Karpas-422 (cell line): ENCODE data around the gene TMEM129. TPM values are rescaled to one million over a fixed set of nuclear protein-coding genes. Genes with fewer than 3 reads are reported as not detected.

ENCODE experiments used
- DNase-seq: peaks from one replicate; pipeline ENCODE4 v3.0.0-alpha.2; 2015
- H2AFZ ChIP-seq: fragments of 200-600 bp; sonication (generic); 2 replicates; pipeline ENCODE4 v1.6.1; 2014; ENCODE audit warnings: antibody characterized with exemption, low read length, mixed read lengths
- H3K27ac ChIP-seq: fragments of 200-600 bp; sonication (generic); 2 replicates; pipeline ENCODE4 v1.5.1; 2014; ENCODE audit warnings: mild to moderate bottlenecking, low read length, moderate library complexity
- H3K27me3 ChIP-seq: fragments of 200-600 bp; sonication (generic); 2 replicates; pipeline ENCODE4 v1.6.1; 2014; ENCODE audit warnings: low read length, mixed read lengths
- H3K36me3 ChIP-seq: fragments of 200-600 bp; sonication (generic); 2 replicates; pipeline ENCODE4 v1.6.1; 2014; ENCODE audit warnings: low read length, mixed read lengths; ENCODE audit not compliant: insufficient read depth
- H3K4me1 ChIP-seq: fragments of 200-600 bp; sonication (generic); 2 replicates; pipeline ENCODE4 v1.6.1; 2014; ENCODE audit warnings: mild to moderate bottlenecking, low read length, mixed read lengths
- H3K4me2 ChIP-seq: fragments of 200-600 bp; sonication (generic); 2 replicates; pipeline ENCODE4 v1.6.1; 2014; ENCODE audit warnings: low read length, low read depth, mild to moderate bottlenecking; ENCODE audit not compliant: poor library complexity, severe bottlenecking
- H3K4me3 ChIP-seq: fragments of 200-600 bp; sonication (generic); 2 replicates; pipeline ENCODE4 v1.5.1; 2014; ENCODE audit warnings: mild to moderate bottlenecking, antibody characterized with exemption, low read length, mixed read lengths
- H3K79me2 ChIP-seq: fragments of 200-600 bp; sonication (generic); 2 replicates; pipeline ENCODE4 v1.6.1; 2014; ENCODE audit warnings: mild to moderate bottlenecking, low read length, mixed read lengths
- H3K9ac ChIP-seq: fragments of 200-600 bp; sonication (generic); 2 replicates; pipeline ENCODE4 v1.6.0; 2014; ENCODE audit warnings: low read length
- H3K9me2 ChIP-seq: fragments of 200-600 bp; sonication (generic), shearing (Covaris generic); replicated peaks from 2 replicates; pipeline ENCODE4 v1.6.0; 2014; ENCODE audit warnings: mild to moderate bottlenecking, low read length, moderate library complexity; ENCODE audit not compliant: insufficient read depth
- H3K9me3 ChIP-seq: fragments of 300-700, 200-600 bp; sonication (generic); 2 replicates; pipeline ENCODE4 v1.6.1; 2014; ENCODE audit warnings: low read length, mixed read lengths
- H4K20me1 ChIP-seq: fragments of 200-600 bp; sonication (generic); 2 replicates; pipeline ENCODE4 v1.6.1; 2014; ENCODE audit warnings: mild to moderate bottlenecking, antibody characterized with exemption, low read length, low read depth; ENCODE audit not compliant: insufficient read depth
- small RNA-seq: library from RNA; depleted of rRNA; stranded (forward); fragments of <200 nt; gene quantifications from one replicate; pipeline ENCODE3, GENCODE V24; 2014
- total RNA-seq: library from RNA; depleted of rRNA; stranded (reverse); fragments of >200 nt; shearing (Covaris generic); gene quantifications from 2 replicates; pipeline ENCODE4 v1.2.3, GENCODE V29; 2014; ENCODE audit warnings: low replicate concordance; rRNA removed

Gene TMEM129
- total RNA-seq, 1 experiment from 2014 or later = 21.8 TPM

- Histone ChIP-seq H3K79me2 (no peaks in the 10 kb centered on the region), H3K4me3 (no peak overlapping the region), H2AFZ (no peak overlapping the region), H4K20me1 (no peaks in the 10 kb centered on the region), H3K9me2 (no peaks in the 10 kb centered on the region), H3K27me3 (no peaks in the 10 kb centered on the region), H3K9ac (no peak overlapping the region), H3K9me3 (no peaks in the 10 kb centered on the region; the same call in 1 of the 2 replicates), H3K4me2 (no peak overlapping the region), H3K36me3 (no peaks in the 10 kb centered on the region), H3K4me1 (no peaks in the 10 kb centered on the region), H3K27ac (no peak overlapping the region)
- no peak for DNase-seq
Observed at GRCh38 chr4:1667273-1667672, 53.9 kb downstream of the TMEM129 start.

GRCh38 chr4:1666391-1666790, 54.7 kb downstream of the TMEM129 start:
- H4K20me1 ChIP-seq = no peaks in the 10 kb centered on the region
- H3K9me2 ChIP-seq = no peaks in the 10 kb centered on the region
- DNase-seq = no peak
- no peaks in the 10 kb centered on the region for H3K27me3 ChIP-seq
- no peak overlapping the region for H2AFZ ChIP-seq
- no peak overlapping the region for H3K27ac ChIP-seq
- no peak overlapping the region for H3K4me2 ChIP-seq
- H3K36me3 ChIP-seq = no peaks in the 10 kb centered on the region
- no peak overlapping the region for H3K9ac ChIP-seq
- H3K4me1 ChIP-seq = no peaks in the 10 kb centered on the region
- H3K4me3 ChIP-seq = no peak overlapping the region
- no peaks in the 10 kb centered on the region; the same call in 1 of the 2 replicates for H3K9me3 ChIP-seq
- H3K79me2 ChIP-seq = no peaks in the 10 kb centered on the region

Small RNA genes lying within 50 kb of the gene (small RNA-seq; reads per million reads assigned to genes)
- not detected for gene RF00019

Other genes starting within 250 kb of the TMEM129 start
- gene FAM53A, start 37.0 kb downstream of the TMEM129 start, total RNA-seq = 1.5 and 3.6 TPM in 2 replicates
- gene SLBP, start 9.0 kb downstream of the TMEM129 start, total RNA-seq = 82.1 and 92.4 TPM in 2 replicates
- 22.0 and 37.6 TPM in 2 replicates for gene TACC3, start 198 bp upstream of the TMEM129 start, total RNA-seq
- not detected in 2 replicates for gene FGFR3, start 72.0 kb upstream of the TMEM129 start, total RNA-seq
- 25.2 and 75.1 TPM in 2 replicates for gene LETM1, start 134.8 kb upstream of the TMEM129 start, total RNA-seq
- 54.9 and 64.9 TPM in 2 replicates for gene NSD2, start 150.1 kb upstream of the TMEM129 start, total RNA-seq